HL-60/S4 treated with phorbol 12-myristate 13-acetate at 8.2 ng/mL for 4 days and 3 days (cell line): ENCODE data around the gene STON2.
"Not testable (repeated sequence)": the region's sequence is repeated elsewhere in the genome, so short reads cannot be mapped to it uniquely, and the experiment has no call there.

Experiments
- in situ Hi-C: fragments of 300-500 bp; cut with MboI; formaldehyde crosslinking; loops from 2 replicates; pipeline ENCODE4 v1.15.0; 2022; ENCODE audit warnings: low sequenced_read_pairs

Gene STON2

GRCh38 chr14:81400202-81400678 lies at the start of gene STON2:
TSS of gene STON2 (minus strand) at chr14:81400324. CDS start at chr14:81398382, 1,942 bp downstream.
- in situ Hi-C loops, result no loop called here

GRCh38 chr14:81449576-81449975 lies 49.5 kb upstream of the STON2 start:
- in situ Hi-C loops, result no loop called here

- in situ Hi-C loops, result no loop called here
These were observed 49.0 kb upstream of the STON2 start for GRCh38 chr14:81449114-81449513.

GRCh38 chr14:81447021-81447764 lies 47.1 kb upstream of the STON2 start:
- in situ Hi-C loops, result no loop called here

GRCh38 chr14:81446279-81447007 lies 46.3 kb upstream of the STON2 start:
- in situ Hi-C loops, result no loop called here

- in situ Hi-C loops, result no loop called here
These were observed 41.6 kb upstream of the STON2 start for GRCh38 chr14:81441626-81442134.

- in situ Hi-C loops, result no loop called here
These were observed 39.9 kb upstream of the STON2 start for GRCh38 chr14:81440041-81440440.

- in situ Hi-C loops, result no loop called here
These were observed 37.1 kb upstream of the STON2 start for GRCh38 chr14:81437244-81437643.

GRCh38 chr14:81436296-81437138 lies 36.4 kb upstream of the STON2 start:
- in situ Hi-C loops, result no loop called here

GRCh38 chr14:81435391-81436295 lies 35.5 kb upstream of the STON2 start:
- in situ Hi-C loops, result no loop called here

GRCh38 chr14:81435048-81435390 lies 34.9 kb upstream of the STON2 start:
- in situ Hi-C loops, result no loop called here

GRCh38 chr14:81434230-81434629 lies 34.1 kb upstream of the STON2 start:
- in situ Hi-C loops, result no loop called here

GRCh38 chr14:81433378-81433777 lies 33.3 kb upstream of the STON2 start:
- in situ Hi-C loops, result no loop called here

GRCh38 chr14:81432219-81432661 lies 32.1 kb upstream of the STON2 start:
- in situ Hi-C loops, result no loop called here

GRCh38 chr14:81430235-81430634 lies 30.1 kb upstream of the STON2 start:
- in situ Hi-C loops, result no loop called here

- in situ Hi-C loops, result not testable (repeated sequence)
These were observed 29.6 kb upstream of the STON2 start for GRCh38 chr14:81429749-81430148.

GRCh38 chr14:81429028-81429427 lies 28.9 kb upstream of the STON2 start:
- in situ Hi-C loops, result no loop called here

- in situ Hi-C loops, result no loop called here
These were observed 27.4 kb upstream of the STON2 start for GRCh38 chr14:81427348-81428058.

GRCh38 chr14:81423504-81423903 lies 23.4 kb upstream of the STON2 start:
- in situ Hi-C loops, result no loop called here
